SK-N-MC (cell line): ENCODE data around the gene RPRD1B.

Source experiments
- FOXP2 ChIP-seq: optimal IDR thresholded peaks from 2 replicates; pipeline ENCODE3; 2011; ENCODE audit warnings: mild to moderate bottlenecking, moderate library complexity; ENCODE audit not compliant: insufficient read depth; ENCODE audit errors: extremely low read length, control extremely low read depth
- POLR2AphosphoS5 ChIP-seq: IDR thresholded peaks from 2 replicates; pipeline ENCODE4 v1.6.1; 2012; ENCODE audit warnings: mild to moderate bottlenecking, low read depth, low read length, borderline replicate concordance

DNA sequence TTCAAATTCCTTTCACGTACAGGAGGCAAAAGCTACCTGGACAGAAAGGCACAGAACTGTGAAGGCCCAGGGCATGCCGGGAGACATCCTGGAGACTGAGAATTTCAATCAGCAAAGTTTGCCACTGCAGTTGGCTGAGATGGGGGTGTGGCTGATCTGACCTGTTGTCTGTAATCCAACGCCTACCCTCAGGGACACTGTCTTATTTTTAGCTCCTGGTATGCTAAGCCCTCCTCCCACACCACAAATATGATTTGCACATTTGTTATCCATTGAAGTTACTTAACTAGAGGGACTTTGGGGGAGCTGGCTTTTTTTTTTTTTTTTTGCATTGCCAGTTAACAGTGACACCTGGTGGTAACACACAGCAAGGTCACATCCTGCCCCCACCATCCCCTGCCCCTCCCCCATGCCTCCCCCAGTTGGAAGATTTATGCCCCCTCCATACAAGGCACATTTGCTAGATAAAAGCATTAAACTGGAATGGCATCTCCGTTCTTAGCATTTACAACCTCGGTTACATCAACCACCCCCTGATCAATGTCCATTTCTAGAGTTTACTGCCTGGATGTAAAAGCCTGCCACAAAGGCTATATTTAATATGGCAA, 40.6 kb upstream of the RPRD1B start:
- TF ChIP-seq POLR2AphosphoS5 (no peak), FOXP2 (no peak)
